ENCODE measurements around the gene OSGIN1. TPM values are rescaled to one million over a fixed set of nuclear protein-coding genes. Genes with fewer than 3 reads are reported as not detected.

The OSGIN1 gene
- total RNA-seq, 1 donor from 2014 or later = 1.4 TPM

DNA sequence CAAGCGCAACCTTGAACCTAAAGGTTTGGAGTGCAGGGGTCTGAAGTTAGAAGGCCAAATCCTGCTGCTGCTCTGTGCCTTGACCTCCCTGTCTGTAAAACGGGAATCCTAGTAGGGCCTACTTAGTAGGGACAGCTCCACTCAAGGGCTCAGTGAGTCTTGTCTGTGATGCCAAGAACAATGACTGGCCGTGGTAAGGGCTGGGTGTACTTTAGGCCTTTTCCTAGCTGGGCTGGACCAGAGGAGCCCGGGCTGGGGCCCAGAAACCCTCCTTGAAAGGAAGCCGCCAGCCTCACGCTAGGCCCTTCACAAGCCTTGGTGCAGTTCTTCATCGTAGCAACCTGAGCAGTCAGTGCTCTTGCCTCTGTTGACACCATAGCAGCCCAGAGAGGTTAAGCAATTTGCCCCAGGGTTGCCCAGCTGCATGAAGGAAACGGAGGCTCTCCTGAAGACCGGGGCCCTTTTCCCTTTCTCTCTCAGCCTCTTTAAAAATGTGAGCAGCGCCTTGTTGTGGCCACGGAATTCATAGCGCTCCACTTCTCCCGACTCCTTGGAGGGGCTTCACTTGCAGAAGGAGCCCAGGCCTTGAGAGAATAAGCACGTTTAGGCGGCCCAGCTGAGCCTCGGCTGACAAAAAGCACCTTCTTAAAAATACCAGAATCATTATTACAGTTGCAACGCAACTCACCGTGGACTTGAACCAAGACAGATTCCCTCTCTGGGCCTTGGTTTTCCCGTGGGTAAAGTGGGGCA, 19.4 kb downstream of the OSGIN1 start:
- no peak for DNase-seq (ENCODE audit: low read depth)

DNA sequence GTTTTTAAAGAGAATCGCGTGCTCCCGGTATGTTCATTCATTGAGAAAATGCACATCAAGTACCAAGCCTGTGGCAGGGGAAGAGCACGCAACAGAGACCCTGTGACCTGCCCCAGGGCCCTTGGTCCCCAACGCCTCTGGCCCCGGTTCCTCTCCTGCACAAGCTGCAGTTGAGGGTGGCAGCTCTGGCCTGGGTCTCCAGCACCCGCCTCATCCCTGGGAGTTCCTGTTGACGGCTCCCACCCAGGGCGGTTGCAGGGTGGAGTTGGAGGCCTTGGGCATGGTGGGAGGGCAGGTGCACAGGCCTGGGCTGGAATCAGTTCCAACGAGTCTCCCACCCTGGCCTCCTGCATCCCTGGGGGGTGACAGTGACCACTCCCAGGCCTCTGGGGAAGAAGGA, 20.0 kb downstream of the OSGIN1 start:
- no peak for DNase-seq (ENCODE audit: low read depth)

DNA sequence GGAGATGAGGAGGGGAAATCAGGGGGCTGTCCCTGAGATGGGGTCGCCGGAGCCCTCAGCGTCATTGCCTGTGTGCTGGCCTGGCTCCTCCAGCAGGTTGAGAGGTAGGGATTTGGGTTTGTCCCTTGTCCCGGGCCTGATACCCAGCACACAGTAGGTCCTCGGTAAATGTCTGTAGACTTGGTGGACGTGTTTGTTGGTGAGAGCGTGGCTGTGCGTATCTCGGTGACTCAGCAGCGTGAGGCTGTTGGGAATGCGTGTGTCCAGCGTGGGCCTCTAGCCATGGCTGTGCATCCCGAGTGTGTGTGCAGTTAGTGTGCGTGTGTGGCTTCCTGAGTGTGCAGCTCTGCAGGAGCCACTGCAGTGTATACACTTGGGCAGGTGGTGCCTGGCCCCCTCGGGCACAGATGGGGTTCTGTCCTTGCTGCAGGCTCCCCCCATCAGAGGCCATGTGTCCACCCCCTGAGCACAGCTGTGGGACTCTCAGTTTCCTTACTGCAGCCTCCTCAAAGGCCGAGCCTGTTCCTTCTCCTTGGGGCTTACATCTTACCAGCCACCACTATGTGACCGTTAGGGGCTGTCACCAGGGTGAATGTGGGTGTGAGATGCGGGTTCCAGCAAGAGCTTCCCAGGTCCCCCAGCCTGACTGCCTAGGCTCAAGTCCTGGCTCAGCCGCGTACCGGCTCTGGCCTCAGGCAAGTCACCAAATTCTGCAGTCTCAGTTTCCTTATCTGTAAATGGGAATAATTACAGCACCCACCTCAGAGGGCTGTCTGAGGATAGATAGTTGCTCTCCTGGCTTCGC, 20.7 kb downstream of the OSGIN1 start:
- DNase-seq (ENCODE audit: low read depth) = no peak

DNA sequence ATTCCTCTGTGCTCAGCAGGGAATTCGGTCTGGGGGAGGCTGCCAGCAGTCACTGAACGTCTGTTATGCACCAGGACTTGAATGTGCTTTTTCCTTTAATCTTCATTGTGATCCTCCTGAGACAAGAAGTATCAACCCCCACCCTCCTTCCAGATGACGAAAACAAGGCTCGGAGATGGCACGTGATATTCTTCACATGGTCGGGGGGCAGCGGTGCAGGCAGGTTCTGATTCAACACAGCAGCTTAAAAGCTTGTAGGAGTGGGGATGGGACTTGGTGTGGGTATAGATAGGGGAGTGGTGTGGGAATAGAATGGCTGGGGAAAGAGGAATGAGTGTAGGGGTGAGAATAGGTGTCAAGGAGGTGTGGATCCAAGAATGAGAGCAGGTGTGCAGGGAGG, 21.4 kb downstream of the OSGIN1 start:
- no peak for DNase-seq (ENCODE audit: low read depth)

DNA sequence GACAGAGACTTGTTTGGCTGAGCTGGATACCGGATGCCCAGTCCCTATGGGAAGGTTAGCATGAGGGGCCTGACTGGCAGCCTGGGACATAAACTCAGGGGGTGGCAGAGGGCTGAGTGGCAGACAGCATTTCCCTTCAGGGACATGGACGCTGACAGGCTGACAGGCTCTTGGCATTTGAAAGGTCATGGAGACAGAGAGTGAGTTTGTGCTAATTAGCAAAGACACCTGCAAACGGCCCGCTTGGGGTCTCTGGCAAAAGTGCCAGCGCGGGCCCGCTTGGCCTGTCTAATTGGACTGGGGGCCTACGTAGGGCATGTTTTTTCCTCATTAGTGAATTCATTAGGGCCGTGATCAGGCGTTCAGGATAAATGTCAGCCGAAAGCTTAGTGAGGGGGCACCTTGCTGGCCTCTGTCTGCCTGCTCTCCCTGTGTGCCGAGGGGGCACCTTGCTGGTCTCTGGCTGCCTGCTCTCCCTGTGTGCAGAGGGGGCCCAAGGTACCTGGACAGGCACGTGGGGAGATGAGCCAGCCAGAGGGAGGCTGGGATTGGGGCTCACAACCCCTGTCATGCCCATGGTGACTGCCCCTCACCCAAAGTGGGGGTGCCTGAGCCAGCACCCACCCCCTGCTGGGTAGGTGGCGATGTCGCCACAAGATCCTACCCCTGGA, 22.7 kb downstream of the OSGIN1 start:
- DNase-seq (ENCODE audit: low read depth) = no peak

DNA sequence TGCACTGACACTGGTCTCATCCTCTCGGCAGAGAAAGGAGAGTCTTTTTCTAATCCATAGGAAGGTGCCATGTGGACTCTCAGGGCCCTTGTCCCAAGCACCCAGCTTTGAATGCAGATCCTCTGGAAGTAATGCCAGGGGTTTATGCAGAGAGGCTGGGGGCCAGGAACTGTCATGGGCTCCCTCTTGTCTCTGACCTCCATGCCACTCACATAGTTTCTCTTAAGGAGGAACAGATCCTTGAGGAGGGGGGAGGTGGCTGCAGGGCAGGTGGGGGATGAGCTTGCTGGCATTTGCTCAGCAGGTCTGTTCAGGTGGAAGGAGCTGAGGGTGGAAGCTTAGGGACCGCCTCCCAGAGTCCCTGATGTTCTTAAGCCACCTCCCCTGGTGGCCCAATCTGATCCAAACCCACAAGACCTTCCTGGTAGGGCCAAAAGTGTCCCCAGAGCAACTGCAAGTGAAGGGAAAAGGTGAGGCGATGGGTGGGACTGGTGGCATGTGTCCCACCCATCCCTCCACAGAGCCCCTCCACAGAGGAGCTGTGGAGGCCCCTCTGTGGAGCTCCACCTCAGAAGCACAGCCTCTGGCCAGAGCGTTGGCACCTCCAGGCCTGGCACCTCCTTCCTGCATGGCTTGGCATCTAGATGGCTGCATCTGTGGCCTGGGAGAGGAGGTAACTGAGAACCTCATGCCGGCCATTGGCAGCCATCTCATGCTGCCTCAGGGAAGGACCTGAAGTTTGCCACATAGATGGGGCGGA, 24.2 kb downstream of the OSGIN1 start:
- no peak for DNase-seq (ENCODE audit: low read depth)

DNA sequence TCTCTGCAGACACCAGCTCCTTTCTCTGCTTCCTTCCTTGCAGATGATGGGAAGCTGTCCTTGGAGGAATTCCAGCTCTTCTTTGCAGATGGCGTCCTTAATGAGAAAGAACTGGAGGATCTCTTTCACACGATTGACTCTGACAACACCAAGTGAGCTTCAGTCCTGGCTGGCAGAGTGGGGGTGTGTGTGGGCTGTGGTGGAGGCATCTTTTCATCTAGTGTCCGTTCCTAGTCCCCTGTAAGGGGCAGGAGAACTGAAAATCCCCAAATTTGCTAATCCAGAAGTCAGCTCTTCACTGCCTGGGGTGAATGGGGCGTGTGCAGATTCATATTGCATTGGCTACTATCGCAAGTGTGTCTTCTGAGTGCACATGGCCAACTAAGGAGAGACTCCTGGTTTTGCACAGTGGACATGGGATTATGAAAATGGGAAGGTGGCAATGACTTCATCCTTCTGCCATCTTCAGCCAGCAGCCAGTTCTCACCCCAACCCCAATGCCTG, 25.4 kb downstream of the OSGIN1 start:
- DNase-seq (ENCODE audit: low read depth) = no peak

DNA sequence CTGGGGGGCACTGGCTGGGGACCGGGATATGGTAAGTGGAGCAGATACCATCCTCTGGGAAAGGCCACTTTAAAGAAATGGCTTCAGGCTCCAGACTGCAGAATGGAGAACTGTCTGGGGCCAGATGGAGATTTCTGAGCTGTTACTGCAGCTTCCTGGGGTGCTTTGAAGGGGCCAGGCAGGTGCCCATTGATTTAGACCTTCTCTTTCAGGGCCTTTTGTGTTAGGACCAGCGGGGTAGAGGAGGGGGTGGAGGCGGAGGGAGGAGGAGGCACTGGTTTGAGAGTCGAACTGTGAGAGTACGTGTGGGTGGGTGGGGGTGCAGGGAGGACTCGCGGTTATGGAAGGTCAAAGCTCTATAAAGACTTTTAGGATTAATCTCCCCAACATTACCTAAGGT, 26.4 kb downstream of the OSGIN1 start:
- DNase-seq (ENCODE audit: low read depth) = no peak

DNA sequence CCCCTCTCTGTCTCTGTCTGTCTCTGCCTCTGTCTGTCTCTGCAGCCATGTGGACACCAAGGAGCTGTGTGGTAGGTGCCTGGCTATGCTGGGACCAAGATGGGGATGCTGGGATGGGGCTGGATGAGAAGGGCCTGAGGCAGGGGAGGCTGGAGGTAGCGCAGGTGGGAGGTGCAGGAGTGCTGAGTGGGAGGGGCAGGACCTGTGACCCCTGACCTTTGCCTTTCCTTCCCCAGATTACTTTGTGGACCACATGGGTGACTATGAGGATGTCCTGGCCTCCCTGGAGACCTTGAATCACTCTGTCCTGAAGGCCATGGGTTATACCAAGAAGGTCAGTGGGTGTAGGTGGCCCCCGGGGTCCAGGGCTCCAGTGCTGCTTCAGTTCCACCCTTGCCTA, 27.8 kb downstream of the OSGIN1 start:
- DNase-seq (ENCODE audit: low read depth) = no peak

DNA sequence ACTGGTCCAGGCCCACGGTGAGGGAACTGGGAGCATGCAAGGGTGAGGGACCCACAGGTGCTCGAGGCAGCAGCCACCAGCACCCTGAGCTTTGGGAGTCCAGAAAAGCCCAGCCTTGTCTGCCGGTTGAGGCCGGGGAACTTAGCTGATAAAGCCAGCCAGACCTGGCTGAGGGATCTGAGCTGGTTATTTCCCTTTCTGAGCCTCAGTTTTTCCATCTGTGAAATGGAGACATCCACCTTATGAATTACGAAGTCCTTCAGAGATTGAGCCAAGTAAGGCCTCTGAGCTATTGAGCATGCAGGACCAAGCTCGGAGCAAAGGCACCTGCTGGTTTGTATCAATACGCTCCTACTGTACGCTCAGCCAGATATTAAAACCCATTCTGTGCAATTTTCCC, 28.8 kb downstream of the OSGIN1 start:
- DNase-seq (ENCODE audit: low read depth) = no peak

DNA sequence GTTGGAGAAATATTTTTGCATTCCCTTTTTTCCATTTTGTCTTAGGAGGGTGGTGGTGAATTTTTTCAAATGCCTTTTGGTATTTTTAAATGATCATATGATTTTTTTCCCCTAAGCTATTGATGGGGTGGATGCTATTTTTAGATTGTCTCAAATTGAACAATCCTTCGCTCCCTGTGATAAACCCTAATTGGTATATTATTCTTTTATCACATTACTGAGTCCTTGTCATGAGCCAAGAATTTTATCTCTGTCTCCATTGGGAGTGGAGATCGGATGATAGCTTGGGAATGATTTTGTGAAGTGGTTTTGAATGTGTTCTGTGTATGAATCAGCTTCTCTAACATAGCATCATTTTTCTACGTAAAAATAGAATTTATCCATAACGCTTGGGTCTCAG, 30.5 kb downstream of the OSGIN1 start:
- no peak for DNase-seq (ENCODE audit: low read depth)

DNA sequence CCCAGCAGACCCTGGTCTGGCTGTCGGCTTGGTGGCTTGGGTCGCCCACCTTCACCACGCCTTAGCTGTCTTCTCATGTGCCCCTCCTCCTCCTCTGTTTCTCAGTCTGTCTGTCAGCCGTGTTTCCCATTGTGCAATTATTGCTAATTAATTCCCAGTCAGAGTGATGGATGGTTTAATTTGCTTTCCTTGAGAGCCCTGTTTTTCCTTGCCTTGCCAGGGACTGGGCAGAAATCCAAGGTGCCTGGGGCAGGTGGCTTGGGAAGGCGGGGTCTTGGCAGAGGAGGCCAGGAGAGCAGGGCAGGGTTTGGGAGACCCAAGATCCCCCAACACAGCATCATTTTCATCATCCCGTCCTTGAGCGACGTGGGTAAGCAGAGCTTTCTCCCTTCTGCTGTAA, 36.3 kb downstream of the OSGIN1 start:
- peak; percentile 67 for DNase-seq (ENCODE audit: low read depth)

DNA sequence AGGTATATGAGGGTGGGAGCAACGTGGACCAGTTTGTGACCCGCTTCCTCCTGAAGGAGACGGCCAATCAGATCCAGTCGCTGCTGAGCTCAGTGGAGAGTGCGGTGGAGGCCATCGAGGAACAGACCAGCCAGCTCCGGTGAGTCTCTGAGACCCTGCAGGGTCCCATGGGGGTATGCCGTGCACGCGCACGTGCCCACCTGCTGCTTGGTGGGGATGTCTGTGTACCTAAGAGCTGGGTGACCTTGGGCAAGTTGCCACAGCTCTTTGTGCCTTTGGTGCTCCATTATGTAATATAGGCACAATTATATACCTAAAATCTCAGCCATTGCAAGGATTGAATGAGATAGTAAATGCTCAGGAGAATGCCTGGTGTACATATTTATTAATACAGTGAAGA, 37.5 kb downstream of the OSGIN1 start:
- no peak for DNase-seq (ENCODE audit: low read depth)

DNA sequence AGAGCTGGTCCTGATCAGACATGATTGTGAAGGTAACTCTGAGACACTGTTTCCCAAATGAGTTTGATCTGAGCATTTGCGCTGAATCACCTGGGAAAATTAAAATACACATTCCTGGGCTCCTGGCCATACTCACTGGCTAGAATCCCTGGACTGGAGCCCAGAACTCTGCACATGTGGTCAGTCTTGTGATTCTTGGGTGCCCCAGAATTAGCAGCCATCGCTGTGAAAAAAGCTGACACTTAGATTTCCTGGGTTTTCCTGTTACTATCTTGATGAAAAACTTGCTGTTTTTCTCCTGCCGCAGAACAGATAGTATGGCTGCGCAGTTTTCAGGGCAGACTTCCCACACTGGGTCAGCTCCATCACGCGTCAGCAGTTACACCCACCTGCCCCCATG, 39.6 kb downstream of the OSGIN1 start:
- peak; percentile 91 for DNase-seq (ENCODE audit: low read depth)

DNA sequence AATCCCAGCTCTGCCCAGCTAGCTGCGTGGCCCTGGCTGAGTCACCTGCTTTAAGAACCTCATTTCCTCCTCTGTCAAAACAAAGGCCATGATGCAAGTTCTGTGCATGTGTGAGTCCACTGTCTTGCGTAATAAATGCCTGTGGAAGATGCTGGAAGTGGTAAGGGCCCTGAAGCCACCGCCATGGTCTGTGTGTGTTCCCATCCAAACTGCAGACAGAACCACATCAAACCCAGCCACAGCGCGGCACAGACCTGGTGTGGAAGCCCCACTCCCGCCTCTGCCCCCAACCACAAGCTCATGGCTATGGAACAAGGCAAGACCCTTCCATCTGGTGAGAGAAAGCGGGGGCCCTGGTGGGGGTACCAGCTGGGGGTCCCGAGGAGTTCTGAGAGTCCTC, 41.0 kb downstream of the OSGIN1 start:
- DNase-seq (ENCODE audit: low read depth) = peak; percentile 96

DNA sequence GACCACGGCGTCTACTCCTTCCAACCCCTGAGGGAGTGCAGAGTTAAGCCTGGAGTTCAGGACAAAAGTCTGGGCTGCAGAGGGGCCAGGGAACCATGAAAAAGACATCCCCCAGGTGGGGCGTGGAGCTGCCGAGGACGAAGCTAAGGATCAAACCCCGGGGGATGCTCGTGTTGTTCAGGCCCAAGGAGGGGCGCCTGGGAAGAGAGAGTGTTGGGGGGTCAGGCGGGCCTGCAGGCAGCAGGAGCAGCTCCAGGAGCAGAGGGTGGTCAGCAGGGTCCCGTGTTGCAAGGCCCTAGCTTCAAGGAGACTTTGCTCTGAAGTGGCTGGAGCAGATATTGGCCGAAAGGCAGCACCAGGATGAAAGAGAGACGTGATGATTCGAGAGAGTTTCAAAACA, 41.7 kb downstream of the OSGIN1 start:
- no peak for DNase-seq (ENCODE audit: low read depth)

DNA sequence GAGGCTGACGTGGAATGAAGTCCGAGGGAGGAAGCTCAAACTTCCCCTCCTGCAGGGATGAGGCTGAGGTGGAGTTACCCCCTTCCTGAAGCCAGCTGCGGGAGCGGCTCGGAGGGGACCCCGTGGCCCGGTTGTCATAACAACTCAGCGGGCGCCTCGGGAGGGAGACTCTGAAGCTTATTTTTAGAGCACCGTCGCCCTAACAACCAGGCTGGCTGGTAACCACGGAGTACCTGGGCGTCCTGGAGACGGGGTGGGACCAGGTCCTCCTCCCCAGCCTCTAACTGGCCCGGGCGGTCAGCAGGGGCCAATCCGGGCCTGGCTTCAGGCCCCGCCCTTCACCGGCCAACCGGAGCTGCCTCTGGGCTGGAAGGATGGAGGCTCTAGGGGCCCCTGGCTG, 42.7 kb downstream of the OSGIN1 start:
- DNase-seq (ENCODE audit: low read depth) = peak; percentile 13

DNA sequence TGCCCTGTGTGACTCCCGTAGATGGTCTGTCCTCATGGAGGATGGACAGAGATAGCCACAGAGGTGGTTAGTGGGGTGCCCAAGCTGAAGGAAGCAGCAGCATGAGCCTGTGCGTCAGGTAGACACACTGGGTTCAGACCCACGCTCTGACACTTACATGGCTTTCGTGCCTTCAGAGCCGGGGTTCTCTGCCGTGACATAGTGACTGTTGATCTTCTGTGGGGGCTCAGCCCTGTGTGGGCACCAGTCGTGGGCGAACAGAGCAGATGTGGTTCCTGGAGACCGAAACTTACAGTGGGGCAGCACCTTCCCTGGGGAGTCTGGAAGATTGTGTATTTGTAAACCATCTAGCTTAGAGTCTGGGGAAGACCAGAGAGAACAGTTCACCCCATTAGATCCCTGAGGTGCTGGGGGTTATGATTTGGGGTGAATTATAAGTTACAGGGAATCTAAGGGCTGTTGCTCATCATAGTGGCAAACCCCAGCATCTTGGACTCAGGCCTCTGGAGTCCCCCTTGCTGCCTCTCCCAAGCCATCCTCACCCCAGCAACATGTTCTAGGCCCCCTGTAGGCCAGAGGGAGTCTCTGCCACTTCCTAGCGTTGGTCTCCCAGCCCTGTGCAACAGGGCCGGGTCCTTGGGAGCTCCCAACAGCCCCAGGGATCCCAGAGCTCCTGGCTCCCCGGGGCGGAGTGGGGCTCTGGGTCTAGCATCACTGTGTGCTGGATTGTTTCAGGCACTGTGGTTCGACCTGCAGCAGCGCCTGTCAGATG, 43.6 kb downstream of the OSGIN1 start:
- DNase-seq (ENCODE audit: low read depth) = no peak

DNA sequence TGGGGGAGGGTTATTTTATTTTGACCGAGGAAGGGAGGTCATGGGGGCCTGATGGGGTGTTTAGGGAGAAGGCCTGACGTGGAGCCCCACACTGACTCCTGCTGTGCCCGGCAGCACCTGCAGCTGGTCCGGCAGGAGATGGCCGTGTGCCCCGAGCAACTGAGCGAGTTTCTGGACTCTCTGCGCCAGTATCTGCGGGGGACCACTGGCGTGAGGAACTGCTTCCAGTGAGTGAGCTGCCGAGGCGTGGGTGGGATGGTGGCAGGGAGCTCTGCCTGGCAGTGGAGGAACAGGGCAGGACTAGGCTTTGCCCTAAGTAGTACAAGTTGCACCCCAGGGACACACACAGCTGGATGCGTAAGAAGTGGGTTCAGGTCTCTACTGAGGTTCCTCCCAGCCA, 45.1 kb downstream of the OSGIN1 start:
- DNase-seq (ENCODE audit: low read depth) = no peak

DNA sequence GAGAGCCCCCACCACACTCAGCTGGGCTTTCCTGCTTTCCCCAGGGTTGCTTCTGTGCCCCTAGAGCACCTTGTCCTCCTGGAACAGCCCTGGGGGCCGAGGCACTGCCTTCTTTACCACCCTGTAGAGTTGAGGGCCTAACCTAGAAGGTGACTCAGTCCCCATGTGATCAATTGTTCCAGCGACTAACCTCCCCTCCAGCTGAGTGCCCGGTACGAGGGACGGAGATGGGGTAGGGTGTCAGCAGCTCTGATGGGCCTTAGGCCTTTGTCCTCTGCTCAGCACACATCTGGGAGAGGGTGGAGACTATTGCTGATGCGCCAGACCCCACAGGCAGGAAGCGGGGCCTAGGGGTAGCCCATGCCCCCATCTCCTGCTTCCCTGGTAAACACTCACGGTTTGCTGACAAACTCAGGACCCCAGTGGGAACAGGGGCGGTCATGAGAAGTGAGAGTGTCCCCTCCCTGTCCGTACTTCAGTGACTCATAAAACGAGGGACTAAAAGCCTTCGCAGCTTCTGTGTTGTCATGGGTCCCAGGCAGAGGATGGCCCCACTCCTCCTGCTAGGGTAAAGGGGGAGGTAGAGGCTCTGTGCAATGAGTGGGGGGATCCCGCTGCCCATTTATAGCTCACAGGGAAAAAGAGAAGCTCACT, 48.1 kb downstream of the OSGIN1 start:
- DNase-seq (ENCODE audit: low read depth) = peak; percentile 22

DNA sequence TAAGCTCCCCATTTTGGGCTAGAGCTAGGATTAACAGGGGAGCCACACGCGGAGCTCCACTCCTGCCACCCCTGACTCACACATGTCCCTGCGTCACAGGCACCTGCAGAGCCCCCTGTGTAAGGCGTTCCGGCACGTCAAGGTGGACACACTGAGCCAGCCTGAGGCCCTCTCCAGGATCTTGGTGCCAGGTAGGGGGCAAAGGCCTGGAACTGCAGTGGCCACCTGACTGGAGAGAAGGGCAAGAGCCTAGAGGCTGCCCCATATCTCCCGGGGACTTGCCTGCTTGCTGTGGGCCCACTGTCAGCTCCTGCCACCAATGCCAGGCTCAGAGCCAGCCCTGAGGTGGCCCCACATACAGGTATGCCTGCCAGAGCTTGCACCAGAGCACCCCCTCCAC, 48.7 kb downstream of the OSGIN1 start:
- no peak for DNase-seq (ENCODE audit: low read depth)

All from renal cortical epithelial cell (primary cell).